GM18873 (cell line): ENCODE measurements around the gene ENPP4.
A peak's percentile ranks its signal among the peaks of the same experiment; 100 is the strongest.
"Not testable (repeated sequence)": the region's sequence is repeated elsewhere in the genome, so short reads cannot be mapped to it uniquely, and the experiment has no call there.

Source experiments
- ATAC-seq: cut with Tn5 transposase; IDR thresholded peaks from one replicate; pipeline ENCODE4 v1.9.1; 2021; ENCODE audit warnings: mild to moderate bottlenecking, moderate library complexity, moderate number of reproducible peaks; ENCODE audit not compliant: unreplicated experiment, low FRiP score

Gene ENPP4

GRCh38 chr6:46129629-46130511, at the start of gene ENPP4:
ENPP4 (plus strand) TSS chr6:46129989; CDS start chr6:46139584, 9,595 bp downstream.
- peak; percentile 96 for ATAC-seq

- no peak for ATAC-seq
Measured at GRCh38 chr6:46080111-46080510, 49.7 kb upstream of the ENPP4 start.

GRCh38 chr6:46085688-46086087, 44.1 kb upstream of the ENPP4 start:
- not testable (repeated sequence) for ATAC-seq

- peak; percentile 53 for ATAC-seq
Measured at GRCh38 chr6:46090115-46091079, 39.4 kb upstream of the ENPP4 start.

GRCh38 chr6:46091080-46091478, 38.7 kb upstream of the ENPP4 start:
- ATAC-seq = no peak

GRCh38 chr6:46095251-46095650, 34.5 kb upstream of the ENPP4 start:
- ATAC-seq = no peak

- ATAC-seq = no peak
Measured at GRCh38 chr6:46097366-46097765, 32.4 kb upstream of the ENPP4 start.

GRCh38 chr6:46098678-46099077, 31.1 kb upstream of the ENPP4 start:
- no peak for ATAC-seq

GRCh38 chr6:46099952-46100351, 29.8 kb upstream of the ENPP4 start:
- ATAC-seq = no peak

GRCh38 chr6:46102123-46102522, 27.7 kb upstream of the ENPP4 start:
- no peak for ATAC-seq

GRCh38 chr6:46103441-46104115, 26.2 kb upstream of the ENPP4 start:
- no peak for ATAC-seq

- no peak for ATAC-seq
Measured at GRCh38 chr6:46104209-46104608, 25.6 kb upstream of the ENPP4 start.

GRCh38 chr6:46105568-46105967, 24.2 kb upstream of the ENPP4 start:
- no peak for ATAC-seq

GRCh38 chr6:46113370-46113769, 16.4 kb upstream of the ENPP4 start:
- ATAC-seq = no peak

GRCh38 chr6:46115634-46116033, 14.2 kb upstream of the ENPP4 start:
- ATAC-seq = no peak

GRCh38 chr6:46116289-46116688, 13.5 kb upstream of the ENPP4 start:
- ATAC-seq = no peak

- no peak for ATAC-seq
Measured at GRCh38 chr6:46118157-46118556, 11.6 kb upstream of the ENPP4 start.

GRCh38 chr6:46118836-46119235, 11.0 kb upstream of the ENPP4 start:
- no peak for ATAC-seq

GRCh38 chr6:46119679-46120078, 10.1 kb upstream of the ENPP4 start:
- ATAC-seq = not testable (repeated sequence)

GRCh38 chr6:46128476-46128875, 1.3 kb upstream of the ENPP4 start:
- peak; percentile 36 for ATAC-seq

GRCh38 chr6:46129291-46129628, 529 bp upstream of the ENPP4 start:
- ATAC-seq = no peak
